NB4 (cell line): Measurements from ENCODE around the gene RASGEF1B.
A peak's percentile ranks its signal among the peaks of the same experiment; 100 is the strongest.

Experiments
- DNase-seq: peaks from one replicate; pipeline ENCODE4 v3.0.0; 2010; ENCODE audit warnings: low read depth
- H3K4me3 ChIP-seq: one replicate; pipeline ENCODE4 v1.5.1; 2011; ENCODE audit warnings: mild to moderate bottlenecking, low read depth, low read length, moderate library complexity
- CTCF ChIP-seq: IDR thresholded peaks from one replicate; pipeline ENCODE4 v1.5.1; 2012; ENCODE audit warnings: low read depth, low read length
- MYC ChIP-seq: IDR thresholded peaks from 2 replicates; pipeline ENCODE4 v1.6.1; 2011; ENCODE audit warnings: low read depth, low read length
- POLR2A ChIP-seq: IDR thresholded peaks from 2 replicates; pipeline ENCODE4 v1.6.1; 2011; ENCODE audit warnings: mild to moderate bottlenecking; ENCODE audit not compliant: insufficient read length; ENCODE audit errors: extremely low read depth
- TF ChIP-seq, protein P1 (sequence below): IDR thresholded peaks from 2 replicates; pipeline ENCODE4 v1.6.1; 2011; ENCODE audit warnings: low read depth, low read length

Gene RASGEF1B

GRCh38 chr4:81512757-81513501 is 41.2 kb upstream of the RASGEF1B start:
- DNase-seq = no peak
- TF ChIP-seq, protein P1, sequence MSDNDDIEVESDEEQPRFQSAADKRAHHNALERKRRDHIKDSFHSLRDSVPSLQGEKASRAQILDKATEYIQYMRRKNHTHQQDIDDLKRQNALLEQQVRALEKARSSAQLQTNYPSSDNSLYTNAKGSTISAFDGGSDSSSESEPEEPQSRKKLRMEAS = no peak
- TF ChIP-seq CTCF (no peak), MYC (no peak), POLR2A (no peak)
- H3K4me3 ChIP-seq = no peak overlapping the region

- TF ChIP-seq, protein P1 = no peak
- TF ChIP-seq CTCF = no peak
- TF ChIP-seq POLR2A = no peak
- TF ChIP-seq MYC = no peak
- H3K4me3 ChIP-seq = no peak overlapping the region
- DNase-seq = no peak
Measured at GRCh38 chr4:81512001-81512756, 40.5 kb upstream of the RASGEF1B start.

GRCh38 chr4:81510643-81511178 is 39.0 kb upstream of the RASGEF1B start:
- no peak overlapping the region for H3K4me3 ChIP-seq
- TF ChIP-seq MYC (no peak), CTCF (no peak), POLR2A (no peak)
- TF ChIP-seq, protein P1 = no peak
- no peak for DNase-seq

DNA sequence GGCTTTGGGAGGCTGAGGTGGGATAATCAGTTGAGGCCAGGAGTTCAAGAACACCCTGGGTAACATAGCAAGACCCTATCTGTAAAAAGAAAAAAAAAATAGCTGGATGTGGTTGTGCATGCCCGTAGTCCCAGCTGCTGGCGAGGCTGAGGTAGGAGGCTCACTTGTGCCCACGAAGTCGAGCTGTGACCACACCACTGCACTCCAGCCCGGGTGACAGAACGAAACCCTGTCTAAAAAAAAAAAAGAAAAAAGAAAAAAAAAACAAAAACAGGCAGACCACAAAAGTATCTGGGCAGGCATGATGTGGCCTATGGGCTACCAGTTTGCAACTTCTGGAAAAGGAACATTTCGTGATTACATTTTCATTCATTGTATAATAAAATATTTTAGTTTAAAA is 38.1 kb upstream of the RASGEF1B start:
- no peak overlapping the region for H3K4me3 ChIP-seq
- no peak for DNase-seq
- no peak for TF ChIP-seq POLR2A
- TF ChIP-seq, protein P1 = no peak
- no peak for TF ChIP-seq MYC
- no peak for TF ChIP-seq CTCF

DNA sequence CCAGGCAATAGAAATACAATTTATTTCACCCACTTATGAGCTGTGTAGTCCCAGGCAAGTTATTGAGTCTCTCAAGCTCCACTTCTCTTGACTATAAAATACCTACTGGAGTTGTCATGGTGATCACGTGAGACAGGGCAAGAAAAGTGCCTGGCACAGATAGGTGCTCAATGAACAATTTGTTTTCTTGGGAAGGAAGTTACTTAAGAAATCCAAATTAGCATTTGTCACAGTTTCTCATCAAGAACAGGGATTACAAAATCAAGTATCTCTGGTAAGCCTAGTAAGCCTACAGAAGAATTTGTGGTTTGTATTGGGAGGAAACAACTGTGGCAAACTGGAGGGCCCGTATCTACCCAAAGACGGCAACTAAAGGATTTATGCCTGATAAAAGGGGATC is 37.5 kb upstream of the RASGEF1B start:
- no peak overlapping the region for H3K4me3 ChIP-seq
- peak; percentile 21 for DNase-seq
- TF ChIP-seq POLR2A (no peak), CTCF (no peak), MYC (no peak)
- TF ChIP-seq, protein P1 = no peak
